Adrenal gland (tissue), 12 donors: ENCODE measurements around the gene SNX22. TPM values are rescaled to one million over a fixed set of nuclear protein-coding genes. Genes with fewer than 3 reads are reported as not detected.

Experiments used
- DNase-seq, 7 donors: peaks; one replicate each; pipeline ENCODE4 v3.0.0-alpha.2; 2019 to 2020
- H3K27ac ChIP-seq, 5 donors: fragments of 200-600 bp; sonication (generic) in 4 of 5; 1 replicate in 3 of 5; 2 replicates in 2 of 5; pipeline versions ENCODE4 v1.5.1 to v1.8.0; 2016 to 2020; ENCODE audit warnings: mild to moderate bottlenecking in 1 of 5
- H3K27me3 ChIP-seq: fragments of 200-600 bp; 2 replicates; pipeline ENCODE4 v1.8.0; 2021
- H3K36me3 ChIP-seq, 2 donors: fragments of 200-600 bp; replicated peaks in 1 of 2; 1 replicate in 1 of 2; 2 replicates in 1 of 2; pipeline versions ENCODE4 v1.5.1 to v1.8.0; 2018 to 2022
- H3K4me1 ChIP-seq, 2 donors: fragments of 200-600 bp; replicated peaks in 1 of 2; 1 replicate in 1 of 2; 2 replicates in 1 of 2; pipeline versions ENCODE4 v1.5.1 to v1.8.0; 2018 to 2021
- H3K4me3 ChIP-seq, 4 donors: fragments of 200-600 bp; sonication (generic) in 3 of 4; one replicate each; pipeline ENCODE4 v1.5.1; 2016 to 2018
- H3K9me3 ChIP-seq, 3 donors: fragments of 200-600 bp; sonication (generic) in 1 of 3; replicated peaks in 1 of 3; 1 replicate in 2 of 3; 2 replicates in 1 of 3; pipeline versions ENCODE4 v1.5.1 to v1.8.0; 2016 to 2021
- CTCF ChIP-seq, 6 experiments: fragments of 450-650 bp in 4 of 6; fragments of 200-600 bp in 2 of 6; sonication (generic) in 1 of 6; IDR thresholded peaks; 1 replicate in 5 of 6; 2 replicates in 1 of 6; pipeline versions ENCODE4 v1.5.1 to v1.8.0; 2016 to 2021; ENCODE audit warnings: antibody characterized with exemption in 6 of 6, mild to moderate bottlenecking in 2 of 6, moderate library complexity in 1 of 6
- POLR2A ChIP-seq, 2 donors: fragments of 450-650 bp; IDR thresholded peaks; one replicate each; pipeline ENCODE4 v1.6.1; 2017; ENCODE audit warnings: antibody characterized with exemption in 2 of 2, mild to moderate bottlenecking in 2 of 2, moderate library complexity in 1 of 2
- intact Hi-C, 2 donors: fragments of 100-400 bp; cut with DNase I; formaldehyde crosslinking; loops; one replicate each; pipeline versions ENCODE4 v1.14.1 to v1.15.0; 2022 to 2023
- polyA plus RNA-seq, 3 donors: library from polyadenylated mRNA; stranded (reverse); fragments of 200-250 nt in 2 of 3; fragments of 350-450 nt in 1 of 3; fragmentation: Illumina TruSeq in 1 of 3; extraction: RNeasy Lipid Tissue Mini Kit (QIAGEN cat#74804) in 1 of 3; gene quantifications; one replicate each; pipeline ENCODE4 v1.2.3, GENCODE V29; 2013 to 2014
- small RNA-seq, 2 donors: library from RNA; depleted of rRNA; stranded (forward); fragments of <200 nt; gene quantifications; one replicate each; pipeline ENCODE3, GENCODE V24; 2016
- total RNA-seq, 9 donors: library from RNA; depleted of rRNA in 4 of 9; stranded (reverse); fragments of >200 nt in 4 of 9; fragments of 120-200 nt in 1 of 9; fragmentation: NEBNext Ultra II Directional in 1 of 9; extraction: Animal tissue kit (Norgen Biotek cat#: 25700) in 1 of 9; gene quantifications; one replicate each; pipeline versions ENCODE4 v1.1.0 to v1.2.4, GENCODE V29; 2013 to 2023
- donor health status: healthy with polysubstance abuse.
- donor health status: Bipolar disorder and iron deficiency.
- donor health status: DM: yes; HTN: yes; CAD: no.
- donor health status: DM: no; HTN: no; CAD: no.
- donor health status: DM: no; HTN: no; CAD: no.
- donor health status: DM: yes; HTN: yes; CAD: no.

Gene SNX22
- total and polyA plus RNA-seq, 12 donors: 0.15 to 3.1 (median 1.0) TPM

GRCh38 chr15:64205202-64205601 lies 53.7 kb downstream of the SNX22 start:
- Histone ChIP-seq H3K27me3 (no peaks in the 10 kb centered on the region), H3K4me1 (no peaks in the 10 kb centered on the region), H3K4me3 (no peak overlapping the region), H3K36me3 (peaks cover 0 to 16% of the 10 kb centered on the region in 2 donors), H3K9me3 (no peaks in the 10 kb centered on the region), H3K27ac (no peak overlapping the region)
- DNase-seq: no peak
- no peak for TF ChIP-seq CTCF (IDR thresholded peaks at IDR 0.05)
- no peak for TF ChIP-seq POLR2A (IDR thresholded peaks at IDR 0.05)
- intact Hi-C loops: no loop called here

Small RNA genes within 50 kb of the gene (small RNA-seq; reads per million reads assigned to genes)
- gene RF00019: 0 reads per million in 2 donors

Other genes with a start within 250 kb of the SNX22 start
- 1 to 10 TPM; 1.2 to 8.4 (median 5.9) TPM for gene DAPK2, start 105.2 kb upstream of the SNX22 start, total RNA-seq
- 1 to 10 TPM in 2 of 3 donors, under 1 TPM in 1; 0.97 to 8.7 (median 6.4) TPM for gene DAPK2, start 105.2 kb upstream of the SNX22 start, polyA plus RNA-seq
- gene CIAO2A, start 57.9 kb upstream of the SNX22 start, total RNA-seq: 100 to 1,000 TPM in 6 of 9 donors, 10 to 100 TPM in 3; 49.2 to 209 (median 119) TPM
- 100 to 1,000 TPM in 2 of 3 donors, 10 to 100 TPM in 1; 93.6 to 154 (median 108) TPM for gene CIAO2A, start 57.9 kb upstream of the SNX22 start, polyA plus RNA-seq
- 100 to 1,000 TPM in 6 of 9 donors, 10 to 100 TPM in 3; 61.2 to 251 (median 143) TPM for gene SNX1, start 55.7 kb upstream of the SNX22 start, total RNA-seq
- 100 to 1,000 TPM in 1 of 3 donors, 10 to 100 TPM in 2; 69.3 to 119 (median 78.1) TPM for gene SNX1, start 55.7 kb upstream of the SNX22 start, polyA plus RNA-seq
- 1,000 to 10,000 TPM in 1 of 9 donors, 100 to 1,000 TPM in 8; 313 to 2,941 (median 624) TPM for gene PPIB, start 11.3 kb downstream of the SNX22 start, total RNA-seq
- gene PPIB, start 11.3 kb downstream of the SNX22 start, polyA plus RNA-seq: 1,000 to 10,000 TPM in 1 of 3 donors, 100 to 1,000 TPM in 2; 611 to 1,206 (median 702) TPM
- gene CSNK1G1, start 204.4 kb downstream of the SNX22 start, total RNA-seq: 10 to 100 TPM in 8 of 9 donors, 1 to 10 TPM in 1; 8.0 to 31.6 (median 17.6) TPM
- gene CSNK1G1, start 204.4 kb downstream of the SNX22 start, polyA plus RNA-seq: 10 to 100 TPM in 1 of 3 donors, 1 to 10 TPM in 2; 1.2 to 12.8 (median 2.8) TPM
- 10 to 100 TPM in 1 of 9 donors, 1 to 10 TPM in 5, under 1 TPM in 2, not detected in 1; 0.32 to 11.9 (median 1.2) TPM for gene PCLAF, start 229.7 kb downstream of the SNX22 start, total RNA-seq
- 1 to 10 TPM; 1.6 to 4.3 (median 1.8) TPM for gene PCLAF, start 229.7 kb downstream of the SNX22 start, polyA plus RNA-seq
- 10 to 100 TPM in 8 of 9 donors, 1 to 10 TPM in 1; 5.6 to 56.7 (median 18.0) TPM for gene TRIP4, start 236.1 kb downstream of the SNX22 start, total RNA-seq
- 10 to 100 TPM; 14.9 to 28.3 (median 23.9) TPM for gene TRIP4, start 236.1 kb downstream of the SNX22 start, polyA plus RNA-seq